GM19239 (cell line): Measurements from ENCODE around the gene RNPS1.

ENCODE experiments used
- DNase-seq: peaks from one replicate; pipeline ENCODE4 v3.0.0; 2011; ENCODE audit warnings: low spot score; ENCODE audit not compliant: insufficient read length
- FAIRE-seq: peaks from 2 replicates; lab custom pipeline; 2011; peaks lifted over from hg19 to GRCh38; lab: Jason Lieb, UNC

Gene RNPS1

DNA sequence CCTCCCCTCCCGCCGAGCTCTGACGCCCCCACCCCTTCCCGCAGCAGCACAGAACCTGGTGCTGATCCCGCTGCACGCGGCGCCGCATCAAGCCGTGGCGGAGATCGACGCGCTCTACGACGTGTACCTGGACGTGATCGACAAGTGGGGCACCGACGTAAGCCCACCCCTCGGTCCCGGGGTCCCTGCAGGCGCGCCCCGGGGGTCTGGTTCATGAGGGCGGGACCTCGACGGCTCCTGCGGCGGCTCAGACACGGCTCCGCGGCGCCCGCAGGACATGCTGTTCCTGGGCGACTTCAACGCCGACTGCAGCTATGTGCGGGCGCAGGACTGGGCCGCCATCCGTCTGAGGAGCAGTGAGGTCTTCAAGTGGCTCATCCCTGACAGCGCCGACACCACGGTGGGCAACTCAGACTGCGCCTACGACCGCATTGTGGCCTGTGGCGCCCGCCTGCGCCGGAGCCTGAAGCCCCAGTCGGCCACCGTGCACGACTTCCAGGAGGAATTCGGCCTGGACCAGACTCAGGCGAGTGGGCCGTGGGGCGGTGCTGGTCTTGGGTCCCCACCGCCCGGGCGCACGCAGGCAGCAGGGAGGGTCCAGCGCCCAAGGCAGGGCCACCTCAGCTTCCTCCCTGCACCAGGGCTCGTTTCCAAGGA lies 30.3 kb downstream of the RNPS1 start:
- FAIRE-seq = no peak

DNA sequence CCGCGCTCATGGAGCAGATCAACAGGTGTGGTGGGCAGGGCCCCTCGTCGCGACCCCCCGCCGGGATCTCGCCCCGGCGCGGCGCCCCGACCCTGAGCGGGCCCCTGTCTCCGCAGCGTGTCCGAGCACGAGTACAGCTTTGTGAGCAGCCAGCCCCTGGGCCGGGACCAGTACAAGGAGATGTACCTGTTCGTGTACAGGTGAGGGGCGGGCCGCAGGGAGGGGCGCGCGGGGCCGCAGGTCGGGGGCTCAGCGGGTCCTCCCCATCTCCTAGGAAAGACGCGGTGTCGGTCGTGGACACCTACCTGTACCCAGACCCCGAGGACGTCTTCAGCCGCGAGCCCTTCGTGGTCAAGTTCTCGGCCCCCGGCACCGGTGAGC lies 30.8 kb downstream of the RNPS1 start:
- no peak for DNase-seq

More for the DNA sequence above, 30.3 kb downstream of the RNPS1 start:
- DNase-seq = no peak

DNA sequence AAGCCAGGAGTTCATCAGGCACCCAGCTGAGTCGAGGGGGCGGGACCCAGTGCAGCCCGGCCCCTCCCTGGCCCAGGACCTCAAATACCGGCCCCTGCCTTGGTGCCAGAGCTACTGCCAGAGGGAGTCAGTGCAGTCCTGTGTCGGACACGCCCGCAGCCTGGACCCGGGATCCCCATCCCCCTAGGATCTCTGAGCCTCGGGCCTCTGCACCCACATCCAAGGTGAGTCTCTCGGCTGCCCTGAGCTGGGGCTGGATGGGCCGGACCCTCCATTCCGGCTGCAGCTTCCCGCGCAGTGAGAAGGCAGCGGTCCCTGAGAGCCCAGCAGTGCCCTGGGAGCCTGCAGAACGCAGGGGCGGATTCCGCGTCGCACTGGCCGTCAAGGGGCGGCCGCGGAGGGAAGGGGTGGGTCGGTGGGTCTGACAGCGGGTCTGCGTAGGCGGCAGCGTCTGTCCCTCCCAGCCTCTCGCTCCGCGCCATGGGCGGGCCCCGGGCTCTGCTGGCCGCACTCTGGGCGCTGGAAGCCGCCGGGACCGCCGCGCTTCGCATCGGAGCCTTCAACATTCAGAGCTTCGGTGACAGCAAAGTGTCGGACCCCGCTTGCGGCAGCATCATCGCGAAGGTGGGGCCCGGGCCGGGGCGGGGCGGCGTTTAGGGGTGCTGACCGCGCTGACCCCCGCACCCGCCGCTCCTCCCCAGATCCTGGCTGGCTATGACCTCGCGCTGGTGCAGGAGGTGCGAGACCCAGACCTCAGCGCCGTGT lies 31.4 kb downstream of the RNPS1 start, which contains the start of gene DNASE1L2:
Gene DNASE1L2 (plus strand): TSS at position 108 of the 765 bp plus-strand sequence. CDS start 373 bp downstream, at position 481.
- no peak for DNase-seq
- FAIRE-seq = no peak

More for the DNA sequence above, 30.8 kb downstream of the RNPS1 start:
- no peak for FAIRE-seq

DNA sequence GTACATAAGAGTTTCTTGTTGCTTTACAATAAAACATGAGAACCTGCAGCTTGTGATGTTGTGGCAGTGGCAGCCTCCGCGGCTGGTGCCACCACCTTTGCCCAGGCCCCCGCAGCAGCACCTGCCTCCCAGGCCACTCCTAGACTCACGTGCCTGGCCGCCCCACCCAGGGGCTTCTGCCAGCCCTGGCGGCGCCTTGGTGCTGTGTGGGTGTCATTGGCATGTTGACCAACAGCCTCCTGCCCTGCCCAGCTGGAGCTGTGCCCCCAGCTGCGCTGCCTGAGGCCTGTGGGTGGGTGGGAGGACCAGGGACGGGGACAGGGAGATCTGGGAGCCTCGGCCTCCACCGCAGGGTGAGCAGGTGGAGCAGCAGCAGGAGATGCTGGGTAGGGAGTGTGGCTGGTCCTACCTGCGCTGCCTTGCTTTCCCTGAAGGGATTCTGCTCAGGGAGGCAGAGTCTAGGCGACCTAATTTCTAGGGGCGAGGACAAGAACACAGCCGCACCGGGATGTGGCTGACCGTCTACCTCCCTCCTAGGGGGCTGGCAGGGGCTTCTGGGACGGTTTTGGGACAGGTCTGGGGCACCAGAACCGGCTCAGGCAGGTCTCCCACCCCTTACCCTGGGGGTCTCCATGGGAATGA lies 32.1 kb downstream of the RNPS1 start:
- FAIRE-seq (no peak), DNase-seq (no peak)

DNA sequence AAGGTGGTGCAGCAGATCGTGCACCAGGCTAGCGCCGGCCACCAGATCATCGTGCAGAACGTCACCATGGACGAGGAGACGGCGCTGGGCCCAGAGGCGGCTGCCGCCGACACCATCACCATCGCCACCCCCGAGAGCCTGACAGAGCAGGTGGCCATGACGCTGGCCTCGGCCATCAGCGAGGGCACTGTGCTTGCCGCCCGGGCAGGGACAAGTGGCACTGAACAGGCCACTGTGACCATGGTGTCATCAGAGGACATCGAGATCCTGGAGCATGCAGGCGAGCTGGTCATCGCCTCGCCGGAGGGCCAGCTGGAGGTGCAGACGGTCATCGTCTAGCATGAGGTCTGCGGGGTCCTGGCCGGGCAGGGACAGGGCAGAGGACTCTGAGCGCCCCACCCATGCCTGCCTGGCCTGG lies 32.7 kb downstream of the RNPS1 start:
- DNase-seq = no peak

DNA sequence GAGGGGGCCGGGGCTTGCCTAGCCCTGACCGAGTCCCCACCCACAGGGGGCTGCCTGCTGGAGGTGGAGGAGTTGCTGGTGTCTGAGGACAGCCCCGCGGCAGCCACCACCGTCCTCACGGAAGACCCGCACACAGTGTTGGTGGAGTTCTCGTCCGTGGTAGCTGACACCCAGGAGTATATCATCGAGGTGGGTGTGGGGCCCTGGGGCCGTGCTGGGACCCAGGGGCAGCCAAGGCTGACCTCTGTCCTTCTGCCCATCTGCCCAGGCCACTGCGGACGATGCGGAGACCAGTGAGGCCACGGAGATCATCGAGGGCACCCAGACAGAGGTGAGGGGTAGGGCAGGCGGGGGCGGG lies 33.1 kb downstream of the RNPS1 start:
- FAIRE-seq = no peak
- DNase-seq = no peak

More for the DNA sequence above, 32.7 kb downstream of the RNPS1 start:
- FAIRE-seq = no peak

DNA sequence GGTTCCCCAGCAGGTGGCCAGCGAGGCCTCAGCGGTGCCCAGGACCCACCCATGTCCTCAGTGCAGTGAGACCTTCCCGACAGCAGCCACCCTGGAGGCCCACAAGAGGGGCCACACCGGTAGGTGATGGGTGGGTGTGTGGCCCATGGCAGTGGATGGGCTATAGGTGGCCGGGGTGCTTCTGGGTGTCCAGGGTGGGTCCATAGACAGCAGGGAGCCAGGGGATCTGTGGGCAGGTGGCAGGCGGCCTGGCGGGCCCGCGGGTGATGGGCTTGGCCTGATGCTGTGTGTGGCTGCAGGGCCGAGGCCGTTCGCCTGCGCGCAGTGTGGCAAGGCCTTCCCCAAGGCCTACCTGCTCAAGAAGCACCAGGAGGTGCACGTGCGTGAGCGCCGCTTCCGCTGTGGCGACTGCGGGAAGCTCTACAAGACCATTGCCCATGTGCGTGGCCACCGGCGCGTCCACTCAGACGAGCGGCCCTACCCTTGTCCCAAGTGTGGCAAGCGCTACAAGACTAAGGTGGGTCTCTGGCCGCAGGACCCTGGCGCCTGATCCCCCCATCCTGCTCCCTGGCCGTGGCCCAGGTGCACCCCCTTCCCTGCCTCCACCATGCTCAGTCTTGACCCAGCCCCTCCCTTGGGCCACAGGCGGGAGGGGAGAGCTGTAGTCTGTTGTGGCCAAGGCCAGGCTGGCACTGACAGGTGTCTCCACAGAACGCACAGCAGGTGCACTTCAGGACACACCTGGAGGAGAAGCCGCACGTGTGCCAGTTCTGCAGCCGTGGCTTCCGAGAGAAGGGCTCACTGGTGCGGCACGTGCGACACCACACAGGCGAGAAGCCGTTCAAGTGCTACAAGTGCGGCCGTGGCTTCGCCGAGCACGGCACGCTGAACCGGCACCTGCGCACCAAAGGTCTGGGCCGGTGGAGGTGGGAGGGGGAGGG lies 33.8 kb downstream of the RNPS1 start:
- FAIRE-seq (no peak), DNase-seq (no peak)

DNA sequence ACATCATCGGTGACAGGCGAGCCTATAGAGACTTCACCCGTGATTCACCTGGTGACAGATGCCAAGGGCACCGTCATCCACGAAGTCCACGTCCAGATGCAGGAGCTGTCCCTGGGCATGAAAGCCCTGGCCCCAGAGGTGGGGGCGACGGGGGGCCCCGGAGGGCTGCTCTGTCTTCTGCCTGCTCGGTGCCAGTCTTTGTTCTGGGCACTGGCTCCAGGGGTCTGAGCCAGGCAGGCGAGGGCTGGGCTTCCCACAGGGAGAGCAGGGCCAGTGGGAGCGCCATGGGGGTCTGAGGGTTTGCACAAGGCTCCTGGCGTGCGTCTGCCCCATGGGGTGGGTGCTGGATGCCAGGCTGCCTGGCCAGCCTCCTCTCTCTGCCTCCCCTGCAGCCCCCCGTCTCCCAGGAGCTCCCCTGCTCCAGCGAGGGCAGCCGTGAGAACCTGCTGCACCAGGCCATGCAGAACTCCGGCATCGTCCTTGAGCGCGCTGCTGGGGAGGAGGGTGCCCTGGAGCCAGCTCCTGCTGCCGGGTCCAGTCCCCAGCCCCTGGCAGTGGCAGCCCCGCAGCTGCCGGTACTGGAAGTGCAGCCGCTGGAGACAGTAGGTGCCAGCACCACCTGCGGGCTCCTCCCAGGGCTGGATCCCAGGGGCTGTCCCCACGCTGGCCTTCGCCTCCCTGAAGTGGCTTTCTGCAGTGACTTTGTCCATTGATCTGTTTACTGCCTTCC lies 34.7 kb downstream of the RNPS1 start:
- FAIRE-seq (no peak), DNase-seq (no peak)

DNA sequence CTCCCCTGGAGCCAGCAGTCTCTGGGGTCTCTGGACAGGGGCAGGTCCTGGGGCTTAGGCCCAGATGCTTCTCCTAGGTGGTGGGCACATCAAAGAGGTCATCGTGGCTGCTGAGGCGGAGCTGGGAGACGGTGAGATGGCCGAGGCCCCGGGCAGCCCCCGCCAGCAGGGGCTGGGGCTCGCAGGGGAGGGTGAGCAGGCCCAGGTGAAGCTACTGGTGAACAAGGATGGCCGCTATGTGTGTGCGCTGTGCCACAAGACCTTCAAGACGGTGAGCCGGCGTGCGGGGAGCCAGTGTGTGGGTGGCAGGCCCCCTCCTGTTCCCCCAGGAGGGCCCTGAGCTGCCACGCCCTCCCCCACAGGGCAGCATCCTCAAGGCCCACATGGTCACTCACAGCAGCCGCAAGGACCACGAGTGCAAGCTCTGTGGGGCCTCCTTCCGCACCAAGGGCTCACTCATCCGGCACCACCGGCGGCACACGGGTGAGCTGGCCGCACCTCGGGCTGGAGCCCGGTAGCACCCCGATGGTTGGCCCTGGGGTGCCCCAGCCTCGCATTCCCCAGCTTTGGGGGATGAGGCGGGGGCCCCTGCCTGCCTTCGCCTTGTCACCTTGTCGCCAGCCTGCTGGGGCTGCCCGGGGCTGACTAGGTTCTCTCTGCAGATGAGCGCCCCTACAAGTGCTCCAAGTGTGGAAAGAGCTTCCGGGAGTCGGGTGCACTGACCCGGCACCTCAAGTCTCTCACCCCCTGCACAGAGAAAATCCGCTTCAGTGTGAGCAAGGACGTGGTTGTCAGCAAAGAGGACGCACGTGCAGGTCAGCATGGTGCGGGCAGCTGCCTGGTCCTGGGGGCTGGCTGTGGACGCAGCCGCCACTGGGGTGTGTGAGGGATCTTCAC lies 35.6 kb downstream of the RNPS1 start:
- DNase-seq = no peak
- FAIRE-seq = no peak

DNA sequence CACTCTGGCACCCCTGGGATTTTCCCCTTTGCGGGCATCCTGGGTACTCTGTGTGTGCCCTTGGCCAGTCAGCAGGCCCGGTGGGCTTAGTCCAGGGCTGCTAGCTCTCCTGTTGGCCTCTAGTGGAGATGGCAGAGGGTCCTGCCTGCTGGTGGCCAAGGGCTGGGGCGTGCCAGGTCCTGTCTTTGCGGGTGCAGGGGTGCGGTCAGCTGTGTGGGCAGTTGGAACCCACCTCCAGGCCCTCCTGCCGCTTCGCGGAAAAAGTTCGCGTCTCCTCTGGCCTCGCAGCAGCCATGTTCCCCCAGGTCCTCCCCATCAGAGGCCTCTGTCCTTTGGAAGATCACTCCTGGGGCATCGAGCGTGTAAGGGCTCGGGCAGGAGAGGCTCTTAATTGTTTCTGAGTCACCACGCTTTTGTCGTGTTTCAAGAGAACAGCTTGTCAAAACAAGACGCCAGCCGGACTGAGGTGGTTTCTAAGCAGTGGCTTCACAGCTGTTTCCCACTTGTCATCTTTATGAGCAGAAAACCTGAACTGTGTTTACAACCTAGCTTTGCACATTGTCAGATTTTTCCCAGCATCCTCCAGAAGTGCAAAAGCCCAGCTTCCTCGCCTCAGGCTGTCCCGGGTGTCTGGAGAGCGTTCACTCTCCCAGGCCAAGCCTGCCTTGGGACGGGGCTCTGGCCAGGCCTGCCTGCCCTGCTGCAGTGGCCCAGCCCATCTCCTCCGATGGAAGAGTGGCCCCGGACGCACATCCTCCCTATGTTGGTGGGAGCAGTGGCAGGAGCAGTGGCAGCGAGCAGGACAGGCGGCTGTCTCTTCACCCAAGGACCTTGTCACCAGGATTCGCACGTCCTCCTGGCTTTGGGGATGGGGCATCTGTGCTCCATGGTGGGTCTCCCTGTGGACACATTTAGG lies 36.7 kb downstream of the RNPS1 start:
- DNase-seq (no peak), FAIRE-seq (no peak)

DNA sequence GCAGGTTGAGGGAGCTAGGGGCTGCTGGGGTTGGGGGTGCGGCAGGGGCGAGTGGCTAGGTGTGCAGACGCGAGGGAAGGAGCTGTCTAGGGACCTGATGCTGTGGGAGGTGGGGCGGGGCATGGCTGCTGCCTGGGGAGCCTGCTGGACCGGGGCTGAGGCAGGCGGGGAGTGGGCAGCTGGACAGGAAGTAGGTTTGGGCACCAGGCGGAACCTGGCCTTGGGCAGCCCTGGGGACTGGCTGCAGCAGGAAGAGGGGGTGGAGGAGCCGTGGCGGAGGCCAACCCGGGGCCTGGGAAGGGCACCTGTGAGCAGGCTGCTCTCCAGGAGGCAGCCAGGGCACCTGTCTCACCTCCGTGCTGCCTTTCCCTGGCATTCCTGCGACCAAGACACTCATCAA lies 37.5 kb downstream of the RNPS1 start:
- DNase-seq = no peak
- FAIRE-seq = no peak

DNA sequence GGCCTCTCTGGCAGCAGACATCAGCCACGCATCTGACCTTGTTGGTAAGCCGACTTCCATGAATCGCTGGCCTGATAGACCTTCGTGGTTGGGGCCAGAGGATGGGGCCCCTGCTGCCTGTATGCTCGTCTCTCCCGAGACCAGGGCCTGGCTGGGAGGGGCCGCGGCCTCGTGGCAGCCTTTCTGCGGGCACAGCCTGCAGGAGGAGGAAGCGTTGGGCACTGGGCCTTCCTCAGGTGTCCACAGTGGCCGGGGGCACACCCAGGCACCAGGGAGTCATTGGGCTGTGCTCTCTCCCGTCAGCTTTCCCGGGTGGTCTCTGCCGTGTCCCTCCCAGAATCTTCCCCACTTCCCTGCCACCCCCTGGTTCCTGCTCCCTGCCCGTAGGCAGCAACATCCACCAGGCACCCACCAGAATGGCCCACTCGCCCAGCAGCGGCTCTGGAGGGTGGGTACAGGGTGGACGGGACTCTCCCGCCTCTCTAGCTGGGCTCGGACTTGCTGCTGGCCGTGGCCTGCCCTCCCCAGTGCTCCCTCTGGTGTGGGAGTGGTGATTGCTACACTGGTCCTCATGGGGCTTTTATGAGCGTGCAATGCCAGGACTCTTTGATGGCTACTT lies 38.2 kb downstream of the RNPS1 start:
- FAIRE-seq (no peak), DNase-seq (no peak)

DNA sequence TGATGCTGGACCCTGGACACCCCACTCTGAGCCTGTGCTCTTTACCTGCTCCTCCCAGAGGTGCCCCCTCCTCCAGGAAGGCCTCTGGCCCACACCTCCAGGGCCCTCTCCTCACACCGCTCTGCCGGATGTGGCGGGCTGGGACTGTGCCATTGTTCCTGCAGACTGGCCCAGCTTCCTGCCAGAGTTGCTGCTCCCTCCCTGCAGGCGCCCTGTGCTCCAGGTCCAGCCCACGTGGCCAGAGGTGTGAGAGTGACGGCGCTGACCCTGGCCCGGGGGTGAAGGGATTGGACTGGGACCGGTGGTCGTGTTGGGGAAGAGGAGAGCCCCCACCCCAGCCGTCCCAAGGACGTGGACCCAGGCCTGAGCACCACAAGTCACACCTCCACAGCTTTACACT lies 38.8 kb downstream of the RNPS1 start:
- FAIRE-seq (no peak), DNase-seq (no peak)

DNA sequence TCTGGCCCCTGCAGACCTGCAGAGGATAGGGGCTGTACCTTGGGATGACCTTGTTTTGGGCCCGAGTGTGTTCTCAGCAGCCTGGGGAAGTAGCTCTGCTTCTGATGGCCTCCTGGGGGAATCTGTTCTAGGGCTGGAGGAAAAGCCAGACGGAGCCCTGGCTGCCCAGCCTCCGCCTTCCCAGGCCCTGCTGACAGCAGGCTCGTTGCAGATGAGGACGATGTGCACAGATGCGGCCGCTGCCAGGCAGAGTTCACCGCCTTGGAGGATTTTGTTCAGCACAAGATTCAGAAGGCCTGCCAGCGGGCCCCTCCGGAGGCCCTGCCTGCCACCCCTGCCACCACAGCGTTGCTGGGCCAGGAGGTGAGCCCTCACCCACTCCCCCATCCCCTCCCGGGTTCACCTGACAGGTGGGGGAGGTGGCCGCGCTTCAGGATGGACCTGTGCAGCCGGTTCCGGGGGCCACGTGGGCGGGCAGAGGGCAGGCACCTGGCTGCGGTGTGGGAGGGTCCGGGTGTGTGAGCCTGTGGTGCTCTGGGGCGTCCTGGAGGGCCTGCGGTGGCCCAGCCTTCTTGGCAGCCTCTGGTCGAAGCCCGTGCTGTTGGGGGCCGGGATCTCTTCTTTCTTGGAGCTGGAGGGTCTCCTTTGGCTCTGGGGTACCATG lies 39.6 kb downstream of the RNPS1 start:
- DNase-seq = no peak
- FAIRE-seq = no peak

DNA sequence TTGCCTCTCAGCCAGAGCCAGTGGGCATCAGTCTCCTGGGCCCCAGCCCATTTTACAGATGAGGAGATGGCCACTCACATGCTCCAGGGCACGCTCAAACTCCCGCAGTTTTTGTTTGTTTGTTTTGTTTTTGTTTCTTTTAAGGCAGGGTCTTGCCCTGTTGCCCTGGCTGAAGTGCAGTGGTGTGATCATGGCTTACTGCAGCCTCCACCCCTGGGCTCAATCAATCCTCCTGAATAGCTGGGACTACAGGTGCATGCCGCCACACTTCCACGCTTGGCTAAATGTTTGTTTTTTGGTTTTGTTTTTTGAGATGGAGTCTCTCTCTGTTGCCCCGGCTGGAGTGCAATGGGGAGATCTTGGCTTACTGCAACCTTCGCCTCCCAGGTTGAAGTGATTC lies 41.0 kb downstream of the RNPS1 start:
- FAIRE-seq = no peak
- DNase-seq = no peak

DNA sequence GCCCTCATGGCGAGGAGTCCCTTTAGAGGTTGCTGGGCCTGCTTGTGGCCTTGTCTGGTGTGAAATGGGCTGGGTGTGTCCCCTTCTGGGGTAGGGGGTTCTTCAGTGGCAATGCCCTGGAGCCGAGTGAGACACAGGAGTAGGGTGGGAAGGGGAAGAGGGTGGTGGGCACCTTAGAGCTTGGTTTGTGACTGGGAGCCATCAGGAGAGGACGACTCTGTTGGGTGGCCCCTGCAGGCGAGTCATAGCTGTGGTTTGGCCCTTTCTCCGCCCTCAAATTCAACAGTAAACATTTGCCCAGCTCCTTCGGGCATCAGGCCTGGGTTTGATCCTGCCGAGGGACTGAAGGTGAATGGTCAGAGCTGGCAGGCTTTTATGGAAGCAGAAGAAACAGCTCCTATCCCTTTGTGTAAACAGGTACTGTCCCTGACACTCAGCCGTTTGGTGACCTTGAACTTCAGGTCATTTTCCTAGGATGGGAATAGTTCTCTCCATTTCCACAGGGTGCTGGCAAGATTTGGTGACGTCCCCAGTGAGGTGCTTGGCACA lies 41.6 kb downstream of the RNPS1 start:
- DNase-seq (no peak), FAIRE-seq (no peak)
